CD4-positive, alpha-beta T cell treated with Interferon alpha-2 for 1 hour (primary cell): ENCODE measurements around the gene MFNG.
A peak's percentile ranks its signal among the peaks of the same experiment; 100 is the strongest.

Experiments
- DNase-seq, 2 donors: peaks; one replicate each; pipeline ENCODE4 v3.0.0-alpha.2; 2020 to 2022

Gene MFNG

DNA sequence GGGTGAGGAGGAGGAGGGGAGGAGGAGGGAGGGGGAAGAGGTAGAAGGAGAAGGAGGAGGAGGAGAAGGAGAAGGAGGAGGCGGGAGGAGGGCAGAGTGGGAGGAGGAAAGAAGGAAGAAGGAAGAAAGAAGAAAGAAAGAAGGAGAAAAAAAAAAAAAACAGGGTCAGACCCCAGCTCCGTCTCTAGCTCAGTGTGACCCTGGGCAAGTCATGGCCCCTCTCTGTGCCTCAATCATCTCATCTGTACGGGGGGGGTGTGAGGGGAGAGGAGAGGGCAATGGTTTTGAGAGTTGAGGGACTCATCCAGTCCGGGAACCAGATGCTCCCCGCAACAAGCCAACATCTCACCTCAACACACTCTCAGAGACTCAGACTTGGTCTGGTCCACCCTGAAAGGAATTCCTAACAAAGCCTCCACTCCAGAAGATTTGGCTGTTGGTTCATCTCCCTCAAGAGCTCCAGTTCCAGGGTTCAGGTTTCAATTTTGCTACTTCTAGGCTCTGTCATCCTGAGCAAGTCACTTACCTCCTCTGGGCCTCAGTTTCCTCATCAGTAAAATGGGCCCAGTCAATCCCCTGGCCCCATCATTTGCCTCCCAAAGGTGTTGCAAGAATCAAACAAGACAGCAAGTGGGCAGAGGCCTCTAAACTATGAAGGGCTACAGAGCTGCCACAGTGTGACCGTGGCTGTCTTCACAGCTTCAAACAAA lies 25.4 kb upstream of the MFNG start:
- DNase-seq: no peak

DNA sequence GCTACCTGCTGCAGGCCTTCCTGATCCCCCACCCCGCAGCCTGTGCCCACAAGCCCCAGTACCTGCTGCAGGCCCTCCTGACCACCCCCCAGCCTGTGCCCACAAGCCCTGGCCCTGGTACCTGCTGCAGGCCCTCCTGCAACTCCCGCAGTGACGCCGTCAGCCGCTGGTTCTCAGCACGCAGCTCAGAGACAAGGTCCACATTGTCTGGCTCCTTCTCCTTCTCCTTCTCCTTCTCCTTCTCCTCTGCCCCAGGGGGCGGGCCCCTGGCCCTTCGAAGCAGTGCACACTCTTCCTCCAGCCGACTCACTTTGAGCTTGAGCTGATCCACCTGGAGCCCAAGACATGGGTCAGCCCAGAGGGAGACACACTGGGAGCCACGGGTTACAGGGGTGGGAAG lies 23.9 kb upstream of the MFNG start:
- DNase-seq: no peak

DNA sequence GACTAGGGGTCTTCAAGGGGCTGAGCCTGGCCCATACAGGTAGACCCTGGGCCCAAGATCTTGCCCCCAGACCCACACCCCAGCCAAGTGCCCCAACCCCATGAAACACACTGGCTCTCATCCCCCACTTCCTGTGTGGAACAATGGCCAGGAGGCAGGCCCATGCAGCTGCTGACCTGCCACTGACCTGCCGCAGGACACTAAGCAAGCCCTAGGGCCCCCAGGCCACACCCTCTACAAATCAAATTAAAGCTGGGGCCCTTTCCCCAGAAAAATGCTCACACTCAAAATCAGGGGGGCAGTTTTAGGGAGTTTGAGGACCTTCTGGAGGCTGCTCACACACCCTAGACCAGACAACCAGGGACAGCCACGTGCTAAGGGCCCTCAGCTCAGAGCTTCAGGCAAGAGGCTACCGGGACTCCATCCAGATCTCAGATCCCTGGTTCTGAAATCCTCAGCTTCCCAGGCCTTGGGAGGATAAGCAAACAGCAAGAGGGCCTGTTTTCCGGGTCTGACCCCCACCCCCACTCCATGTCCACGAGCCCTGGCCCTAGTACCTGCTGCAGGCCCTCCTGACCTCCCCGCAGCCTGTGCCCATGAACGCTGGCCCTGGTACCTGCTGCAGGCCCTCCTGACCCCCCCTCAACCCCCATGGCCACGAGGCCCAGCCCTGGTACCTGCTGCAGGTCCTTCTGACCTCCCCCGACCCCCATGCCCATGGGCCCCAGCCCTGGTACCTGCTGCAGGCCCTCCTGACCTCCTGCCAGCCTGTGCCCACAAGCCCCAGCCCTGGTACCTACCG lies 23.1 kb upstream of the MFNG start:
- DNase-seq: no peak

DNA sequence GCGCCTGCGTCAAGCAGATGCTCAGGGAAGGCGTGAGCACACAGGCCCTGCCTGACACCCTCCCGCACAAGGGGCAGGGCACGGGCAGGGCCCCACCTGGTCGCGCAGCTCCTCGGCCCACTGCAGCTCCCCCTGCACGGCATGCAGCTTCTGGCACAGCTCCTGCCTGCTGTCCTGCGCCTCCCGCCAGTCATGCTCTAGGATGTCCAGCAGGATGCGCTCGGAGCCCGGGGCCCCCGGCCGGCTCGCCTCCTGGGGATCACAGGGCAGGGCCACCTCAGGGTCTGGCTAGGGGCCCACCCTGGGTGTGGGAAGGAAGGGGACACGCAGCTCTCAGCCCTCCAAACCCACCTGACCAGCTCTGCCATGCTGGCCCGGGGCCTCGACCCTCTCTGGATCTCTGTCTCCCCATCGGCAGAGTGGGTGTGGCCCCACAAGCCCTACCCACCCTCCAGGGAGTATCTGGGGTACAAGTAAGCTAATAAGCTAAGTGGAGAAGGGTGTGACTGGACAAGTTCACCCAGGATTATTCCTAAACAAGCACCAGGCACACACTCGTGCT lies 22.3 kb upstream of the MFNG start:
- no peak for DNase-seq

DNA sequence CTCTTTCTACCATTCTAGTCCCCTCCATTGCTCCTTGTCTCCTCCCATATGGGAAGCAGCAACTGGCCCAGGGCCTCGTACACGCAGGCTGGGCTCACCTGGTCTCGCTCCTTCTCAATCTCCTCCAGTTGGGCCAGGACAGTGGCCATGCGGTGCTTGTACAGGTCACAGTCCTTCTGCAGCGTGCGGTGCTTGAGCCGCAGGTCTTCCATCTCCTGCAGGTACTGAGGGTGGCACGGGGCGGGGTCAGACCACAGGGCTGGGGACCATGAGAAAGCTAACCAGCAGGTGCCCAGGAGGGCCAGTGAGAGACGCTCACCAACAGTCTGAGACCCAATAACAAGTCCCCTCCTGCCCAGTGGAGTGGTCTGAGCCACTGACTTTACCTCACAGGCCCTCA lies 21.5 kb upstream of the MFNG start:
- no peak for DNase-seq

DNA sequence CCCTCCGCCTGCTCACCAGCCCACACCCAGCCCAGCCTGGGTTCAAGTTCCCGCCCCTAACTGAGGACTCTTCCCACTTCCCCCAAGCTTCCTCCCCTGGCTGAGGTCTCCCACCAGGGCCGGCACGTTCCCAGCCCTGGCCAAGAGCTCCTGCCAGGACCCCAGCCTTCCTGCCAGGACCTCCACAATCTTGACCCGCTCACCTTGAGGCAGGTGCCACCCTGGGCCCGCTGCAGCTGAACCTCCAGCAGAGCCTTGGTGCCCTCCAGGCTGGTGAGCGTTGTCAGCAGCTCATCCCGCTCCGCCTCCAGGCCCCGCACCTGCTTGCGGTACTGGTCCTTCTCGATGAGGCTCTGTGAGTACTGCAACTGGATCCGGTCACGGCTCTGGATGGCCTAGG lies 19.8 kb upstream of the MFNG start:
- no peak for DNase-seq

DNA sequence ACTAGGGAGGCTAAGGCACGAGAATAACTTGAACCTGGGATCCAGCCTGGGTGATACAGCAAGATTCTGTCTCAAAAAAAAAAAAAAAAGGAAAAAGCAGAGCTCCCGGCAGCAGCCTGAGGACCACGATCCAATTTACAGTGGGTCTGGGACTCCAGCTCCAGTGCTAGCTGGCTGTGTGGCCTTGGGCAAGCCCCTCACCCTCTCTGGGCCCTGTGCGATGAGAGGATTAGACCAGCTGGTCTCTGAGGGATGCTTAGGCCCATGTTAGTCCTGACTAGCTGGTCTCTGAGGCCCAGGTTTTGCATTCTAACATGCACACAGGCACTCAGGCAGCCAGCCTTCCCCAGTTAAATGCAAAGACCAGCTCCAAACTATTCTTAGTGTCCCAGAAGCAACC lies 19.4 kb upstream of the MFNG start:
- no peak for DNase-seq

DNA sequence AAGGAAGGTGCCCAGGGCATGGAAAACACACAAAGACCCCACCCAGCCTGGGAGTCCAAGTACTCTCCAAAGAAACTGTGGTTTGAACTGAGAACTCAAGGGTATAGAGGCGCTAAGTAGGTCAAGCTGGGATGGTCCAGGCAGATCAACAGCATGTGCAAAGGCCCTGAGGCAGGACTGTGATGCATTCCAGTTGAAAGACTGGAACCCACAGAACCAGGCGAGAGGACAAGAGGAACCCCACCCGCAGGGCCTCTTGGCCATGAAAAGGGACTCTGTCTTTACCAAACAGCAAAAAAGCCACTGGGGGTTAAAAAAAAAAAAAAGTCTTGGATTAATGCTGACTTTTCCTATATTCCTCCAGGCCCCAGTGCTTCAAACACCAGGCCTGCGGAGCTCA lies 18.8 kb upstream of the MFNG start:
- no peak for DNase-seq

DNA sequence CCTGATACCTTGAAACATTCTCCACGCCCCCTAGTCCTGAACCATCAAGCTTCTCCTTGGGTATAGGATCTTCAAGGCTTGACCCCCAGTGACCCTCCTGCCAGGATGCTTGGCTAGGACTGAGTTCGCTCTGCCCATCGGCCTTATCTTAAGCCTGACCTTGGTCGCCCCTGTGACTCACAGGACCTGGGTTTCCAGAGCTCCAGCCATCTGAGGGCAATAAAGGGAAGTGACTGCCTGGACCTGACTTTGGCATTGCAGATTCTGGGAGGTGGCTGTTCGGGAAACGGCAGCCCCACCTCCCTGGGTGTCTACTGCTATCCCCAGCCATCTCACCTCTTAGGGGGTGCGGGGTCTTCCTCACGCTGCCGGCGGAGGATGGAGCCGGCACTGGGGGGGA lies 17.7 kb upstream of the MFNG start:
- no peak for DNase-seq

DNA sequence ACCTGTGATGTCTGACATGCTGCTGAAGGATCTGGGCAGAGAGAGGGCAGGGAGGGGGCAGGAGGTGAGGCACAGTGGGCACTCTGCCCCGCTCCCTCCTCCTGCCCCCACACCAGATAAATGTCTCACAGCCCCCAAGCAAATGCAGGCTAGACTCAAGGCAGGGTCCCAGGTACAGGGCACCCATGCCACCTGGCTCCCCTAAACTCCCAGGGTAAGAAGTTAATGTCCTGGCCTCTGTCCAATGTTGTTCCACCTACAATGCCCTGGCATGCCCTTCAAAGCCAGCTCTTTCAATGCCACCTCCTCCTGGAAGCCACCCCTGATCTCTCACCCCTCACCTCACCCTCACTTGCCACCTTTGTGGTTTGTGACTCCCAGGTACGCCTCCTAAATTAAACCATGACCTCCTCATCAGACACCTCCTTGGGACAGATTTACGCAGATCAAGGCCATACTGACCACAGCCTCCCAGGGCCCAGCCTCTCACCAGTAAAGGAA lies 17.0 kb upstream of the MFNG start:
- DNase-seq: no peak

DNA sequence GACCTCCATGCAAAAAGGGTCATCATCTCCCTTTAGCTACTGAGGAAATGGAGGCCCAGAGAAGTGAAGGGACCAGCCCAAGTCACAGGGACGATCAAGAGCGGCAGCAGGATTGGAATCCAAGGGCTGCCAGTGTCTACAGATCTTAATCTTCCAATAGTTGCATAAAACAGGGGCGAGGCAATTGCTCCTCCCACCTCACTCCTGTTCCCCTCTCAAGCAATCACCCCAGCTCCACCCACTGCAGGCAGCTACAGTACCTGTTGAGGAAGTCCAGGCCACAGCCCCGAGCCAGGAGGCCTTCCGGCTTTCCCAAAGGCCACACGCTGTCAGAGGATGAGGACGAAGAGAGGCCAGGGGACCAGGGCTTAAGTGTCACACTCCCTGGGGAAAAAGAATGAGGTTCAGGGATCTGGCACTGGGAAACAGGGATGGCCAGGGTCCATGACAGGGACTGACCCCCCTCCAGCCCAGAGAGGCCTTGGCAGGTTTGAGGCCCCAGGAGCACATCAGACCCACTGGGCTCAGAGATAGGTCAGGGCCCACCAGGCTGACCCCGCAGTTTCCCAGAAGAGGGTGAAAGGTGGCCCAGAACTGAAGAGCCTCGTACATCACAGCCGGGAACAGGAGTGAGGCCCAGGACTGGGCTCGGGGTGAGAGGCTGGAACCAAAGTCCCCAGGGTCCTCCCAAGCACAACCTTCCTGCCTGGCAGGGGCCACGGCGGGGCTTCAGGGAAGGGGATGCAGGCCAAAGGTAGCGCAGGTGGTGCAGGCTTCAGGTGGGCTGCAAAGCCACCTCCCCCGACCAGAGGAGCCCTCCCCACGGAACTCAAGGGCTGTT lies 16.4 kb upstream of the MFNG start:
- no peak for DNase-seq

DNA sequence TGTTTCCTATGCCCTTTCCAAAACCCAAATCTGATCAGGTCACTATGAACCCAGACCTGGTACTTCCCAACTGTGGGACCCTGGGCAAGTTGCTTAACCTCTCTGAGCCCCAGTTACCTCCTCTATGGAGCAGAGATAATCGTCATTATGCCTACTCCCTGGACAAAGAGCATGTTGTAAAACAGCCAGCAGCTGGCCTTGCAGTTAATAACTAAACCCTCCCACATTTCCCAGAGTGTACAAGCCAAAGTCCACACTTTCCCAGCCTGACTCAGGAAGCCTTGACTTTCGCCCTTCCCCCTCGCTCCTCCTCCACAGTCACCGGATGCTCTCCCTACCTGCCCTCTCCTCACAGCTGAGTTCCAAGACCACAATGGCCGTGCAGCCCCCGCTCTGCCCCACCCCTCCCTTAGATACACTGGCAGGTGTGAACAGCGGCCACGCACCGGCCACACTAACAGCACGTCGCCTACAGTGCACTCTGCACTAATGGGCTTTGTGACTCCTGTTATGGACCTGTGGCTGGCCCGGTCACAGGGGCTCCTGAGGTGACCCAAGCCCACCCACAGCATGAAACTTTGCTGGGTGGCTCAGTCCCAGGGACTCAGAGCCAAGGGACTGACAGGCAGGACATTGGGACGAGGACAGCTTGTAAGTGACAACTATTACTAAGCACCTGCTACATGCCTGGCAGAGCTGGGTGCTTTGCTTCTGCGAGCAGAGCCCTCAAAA lies 15.6 kb upstream of the MFNG start:
- DNase-seq: no peak

DNA sequence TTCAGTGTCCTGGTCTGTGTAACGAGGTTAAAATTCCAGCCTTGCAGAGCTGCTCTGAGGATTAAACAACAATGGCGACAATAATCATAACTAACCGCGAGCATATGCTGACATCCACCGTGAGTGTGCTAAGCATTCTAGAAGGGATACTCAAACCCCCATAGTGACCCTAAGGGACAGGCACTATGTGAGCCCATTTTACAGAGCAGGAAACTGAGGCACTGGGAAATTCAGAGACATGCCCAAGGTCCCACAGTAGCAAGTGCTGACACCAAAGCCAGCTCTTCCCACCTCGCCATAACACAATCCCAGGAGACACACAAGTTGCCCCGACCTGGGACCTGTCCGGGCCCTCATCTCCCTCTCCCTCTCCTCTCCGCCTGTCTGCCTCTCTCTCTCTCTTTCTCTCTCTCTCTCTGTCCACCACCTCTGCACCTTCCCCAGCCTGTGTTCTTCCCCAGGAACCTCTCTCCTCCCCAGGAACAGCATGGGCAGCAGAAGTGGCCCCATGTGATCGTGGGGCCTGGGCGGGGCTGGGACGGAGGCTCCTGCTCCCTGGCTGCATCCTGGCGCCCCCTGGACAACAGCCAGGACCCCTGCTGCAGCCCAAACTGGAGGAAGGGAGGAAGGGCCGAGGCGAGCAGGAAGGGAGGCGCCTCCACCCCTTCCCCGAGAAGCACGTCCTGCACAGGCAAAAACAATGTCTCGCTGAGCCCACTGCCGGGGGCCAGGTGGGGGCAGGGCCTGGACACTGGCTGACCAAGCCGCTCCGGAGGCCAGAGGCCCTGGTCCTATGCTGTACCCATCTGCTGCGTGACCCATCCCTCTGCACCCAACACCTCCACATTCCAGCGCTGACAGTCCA lies 14.8 kb upstream of the MFNG start:
- no peak for DNase-seq

DNA sequence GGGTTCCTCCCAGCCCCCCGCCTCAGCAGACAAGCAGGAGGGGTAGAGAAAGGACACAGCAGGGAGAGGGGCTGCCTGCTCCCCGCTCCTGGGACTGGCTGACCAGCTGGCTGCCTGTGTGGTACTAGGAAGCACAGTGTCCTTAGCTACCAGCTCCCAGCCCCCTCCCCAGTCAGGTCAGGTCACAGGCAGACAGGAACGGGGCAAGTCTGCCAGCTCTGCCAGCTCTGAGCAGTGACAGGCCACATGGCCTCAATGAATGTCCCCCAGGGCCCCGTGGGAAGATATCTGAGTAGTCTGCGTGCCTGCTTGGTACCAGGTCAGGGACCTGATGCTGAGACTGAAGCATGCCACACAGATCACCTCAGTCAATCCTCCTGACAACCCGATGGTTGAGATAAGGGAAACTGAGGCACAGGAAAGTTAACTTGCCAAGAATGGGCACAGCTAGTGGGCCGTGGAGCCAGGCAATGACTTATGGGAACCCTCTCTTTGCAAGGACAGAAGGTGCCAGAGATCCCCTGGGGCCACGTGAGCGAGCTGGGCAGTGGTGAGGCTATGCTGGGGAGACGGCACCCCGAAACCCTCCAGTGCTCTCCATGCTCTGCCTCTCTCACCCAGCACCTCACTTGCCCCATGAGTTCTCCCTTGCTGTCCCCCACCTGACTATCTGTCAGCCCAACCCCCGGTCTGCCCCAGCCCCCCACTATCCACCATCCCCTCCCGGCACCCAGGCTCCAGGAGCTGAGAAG lies 13.8 kb upstream of the MFNG start:
- no peak for DNase-seq

DNA sequence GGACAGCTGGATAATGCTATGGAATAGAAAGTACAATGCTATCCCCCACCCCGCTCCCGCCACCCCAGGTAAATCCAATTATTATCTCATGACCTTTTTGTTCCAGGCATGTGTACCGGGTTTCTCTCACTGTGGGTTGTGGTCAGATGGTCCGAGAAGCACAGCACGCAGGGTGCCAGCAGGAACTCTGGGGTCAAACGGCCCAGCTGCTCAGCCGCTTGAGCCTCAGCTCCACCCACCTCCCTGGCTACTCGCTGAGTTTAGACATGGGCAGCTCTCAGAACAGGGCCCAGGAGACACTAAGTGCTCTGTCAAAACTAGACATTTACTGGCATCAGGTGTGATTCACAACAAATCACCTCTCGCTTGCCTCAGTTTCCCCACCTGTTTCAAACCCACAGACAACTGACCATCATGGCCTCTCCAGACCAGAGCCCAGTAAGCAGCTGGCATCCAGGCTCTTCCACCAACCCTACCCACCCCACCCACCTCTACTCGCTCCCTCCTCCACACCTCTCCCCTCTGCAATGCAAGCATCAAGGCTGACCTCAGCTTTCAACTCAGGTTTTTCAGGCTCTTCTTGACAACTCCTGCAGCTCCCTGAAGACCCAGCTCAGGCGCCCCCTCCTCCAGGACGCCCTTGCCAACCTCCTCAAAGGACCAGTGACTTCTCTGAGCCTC lies 13.0 kb upstream of the MFNG start:
- DNase-seq: no peak

DNA sequence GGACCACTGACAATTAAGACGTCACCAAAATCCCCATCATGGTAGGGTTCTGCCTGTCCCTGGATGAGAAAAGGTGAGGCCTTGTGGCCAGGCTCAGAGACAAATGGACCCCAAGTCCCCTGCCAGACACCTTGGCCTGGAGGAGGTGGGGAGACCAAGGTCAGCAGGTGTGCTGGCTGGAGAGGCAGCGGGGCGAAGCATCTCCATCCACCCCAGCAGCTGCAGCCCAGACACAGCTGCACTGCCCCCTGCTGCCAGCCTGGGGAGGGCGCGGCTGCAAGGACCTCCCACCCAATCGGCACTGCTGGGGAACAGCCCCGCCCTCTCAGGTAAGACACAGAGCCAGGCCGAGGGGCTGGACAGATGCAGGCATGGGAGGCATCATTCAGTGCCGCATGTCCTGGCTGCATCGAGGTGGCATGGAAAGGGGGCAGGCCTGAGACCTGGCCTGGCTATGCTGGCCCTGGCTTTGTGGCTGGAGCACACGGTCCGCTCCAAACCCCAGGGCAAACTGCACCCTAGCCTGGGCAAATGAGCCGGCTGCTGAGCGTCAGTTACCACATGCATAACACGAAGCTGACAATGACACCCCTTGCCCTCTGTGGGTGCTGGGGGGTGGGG lies 12.2 kb upstream of the MFNG start:
- DNase-seq: peak; percentile 70 to 79

DNA sequence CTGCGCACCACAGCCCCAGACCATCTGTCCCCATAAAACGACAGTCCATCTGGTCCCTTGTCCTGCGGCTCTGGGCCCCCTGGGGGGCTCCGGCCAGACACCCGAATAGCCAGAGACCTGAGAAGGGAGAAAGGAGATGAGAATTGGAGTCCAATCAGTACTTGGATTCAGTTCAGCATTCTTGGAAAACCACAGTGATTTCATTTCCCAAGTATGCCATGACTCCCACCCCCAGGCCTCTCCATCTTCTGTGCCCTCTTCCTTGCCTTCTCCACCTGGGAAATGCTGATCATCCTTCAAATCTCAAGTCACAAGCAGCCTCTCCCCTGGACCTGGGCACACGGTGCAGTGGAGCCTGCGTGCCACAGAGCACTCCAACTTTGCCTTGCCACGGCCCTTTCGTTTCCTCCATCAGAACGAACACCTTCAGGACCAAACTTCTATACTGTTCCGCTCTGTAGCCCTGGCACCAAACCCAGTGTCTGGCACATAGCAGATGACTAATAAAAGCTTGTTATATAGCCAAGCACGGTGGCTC lies 10.9 kb upstream of the MFNG start:
- DNase-seq: no peak

DNA sequence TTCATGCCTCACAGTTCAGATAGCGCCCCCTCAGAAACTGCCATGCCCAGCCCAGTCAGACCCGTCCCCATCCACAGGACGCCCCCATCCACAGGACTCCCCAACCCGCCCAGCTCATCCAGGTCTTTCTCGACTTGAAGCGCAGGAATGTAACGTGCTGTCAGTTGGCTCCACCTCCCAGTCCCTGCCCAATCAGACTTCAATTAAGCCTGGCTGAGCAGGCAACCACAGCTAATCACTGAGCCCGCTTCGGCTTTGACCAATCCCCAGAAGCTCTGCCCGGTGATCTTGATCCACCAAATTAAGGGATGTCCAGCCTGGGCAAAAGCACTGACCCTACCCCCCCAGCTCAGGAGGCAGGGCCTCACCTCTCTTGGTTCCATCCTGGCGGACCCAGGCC lies 10.5 kb upstream of the MFNG start:
- no peak for DNase-seq

DNA sequence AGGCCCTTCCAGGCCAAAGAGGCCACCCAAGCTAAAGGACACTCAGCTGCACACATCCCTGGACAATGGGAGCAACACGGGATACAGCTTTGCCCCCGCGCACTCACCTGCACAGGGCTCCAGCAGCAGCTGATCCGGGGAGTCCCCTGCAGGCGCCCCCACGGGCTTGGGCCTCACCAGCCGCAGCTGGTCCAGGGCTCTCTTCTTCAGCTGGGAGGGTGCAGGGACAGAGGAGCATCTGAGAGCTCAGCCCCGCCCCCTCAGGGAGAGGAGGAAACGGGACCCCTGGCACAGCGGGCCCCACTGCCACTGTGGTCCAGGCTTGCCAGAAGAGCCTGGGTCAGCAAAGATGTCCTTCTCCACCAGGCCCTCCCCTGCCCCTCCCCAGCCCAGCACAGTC lies 7.8 kb upstream of the MFNG start:
- no peak for DNase-seq
